HepG2 (cell line): ENCODE results near the gene NTPCR.

Source experiments
- AGO1 ChIP-seq: fragments of 200-400 bp; formaldehyde crosslinking; IDR thresholded peaks from 2 replicates; pipeline ENCODE4 v1.6.1; 2017; ENCODE audit warnings: mild to moderate bottlenecking, low read depth, low read length, moderate library complexity; ENCODE audit not compliant: poor library complexity, severe bottlenecking
- CBX1 ChIP-seq: IDR thresholded peaks from one replicate; pipeline ENCODE4 v1.6.1; 2016; ENCODE audit warnings: antibody characterized with exemption, low read depth
- CEBPB ChIP-seq: IDR thresholded peaks from 2 replicates; pipeline ENCODE4 v1.6.1; 2011; ENCODE audit warnings: low read depth, low read length, improper control_type of control experiment, borderline replicate concordance
- FOSL1 ChIP-seq: sonication (generic); formaldehyde crosslinking; IDR thresholded peaks from 2 replicates; pipeline ENCODE4 v1.9.0; 2021; ENCODE audit warnings: missing genetic modification reagents, borderline replicate concordance
- FOXM1 ChIP-seq: sonication (generic); formaldehyde crosslinking; IDR thresholded peaks from 2 replicates; pipeline ENCODE4 v1.5.0; 2020; ENCODE audit warnings: missing genetic modification reagents
- MXD4 ChIP-seq: IDR thresholded peaks from 2 replicates; pipeline ENCODE4 v1.6.1; 2016; ENCODE audit warnings: mild to moderate bottlenecking, missing biosample characterization, missing genetic modification reagents
- PHF8 ChIP-seq: sonication (generic); formaldehyde crosslinking; IDR thresholded peaks from 2 replicates; pipeline ENCODE4 v1.5.0; 2020; ENCODE audit warnings: missing genetic modification reagents
- SRY ChIP-seq: sonication (generic); formaldehyde crosslinking; IDR thresholded peaks from 2 replicates; pipeline ENCODE4 v1.8.0; 2022; ENCODE audit warnings: mild to moderate bottlenecking, missing genetic modification reagents
- ZBTB49 ChIP-seq: sonication (generic); formaldehyde crosslinking; IDR thresholded peaks from 2 replicates; pipeline ENCODE4 v1.4.0; 2020; ENCODE audit warnings: missing genetic modification reagents, borderline replicate concordance
- ZKSCAN8 ChIP-seq: IDR thresholded peaks from 2 replicates; pipeline ENCODE4 v1.6.1; 2016; ENCODE audit warnings: borderline replicate concordance, missing genetic modification reagents, missing compliant biosample characterization
- ZNF12 ChIP-seq: sonication (generic); formaldehyde crosslinking; IDR thresholded peaks from 2 replicates; pipeline ENCODE4 v1.5.0; 2020; ENCODE audit warnings: missing genetic modification reagents
- ZNF292 ChIP-seq: sonication (generic); formaldehyde crosslinking; IDR thresholded peaks from 2 replicates; pipeline ENCODE4 v1.8.1; 2022; ENCODE audit warnings: mild to moderate bottlenecking, low read depth, missing genetic modification reagents, borderline replicate concordance
- TF ChIP-seq, protein P1 (sequence below): sonication (generic); formaldehyde crosslinking; IDR thresholded peaks from 2 replicates; pipeline ENCODE4 v1.4.0; 2020; ENCODE audit warnings: mild to moderate bottlenecking, missing genetic modification reagents

DNA sequence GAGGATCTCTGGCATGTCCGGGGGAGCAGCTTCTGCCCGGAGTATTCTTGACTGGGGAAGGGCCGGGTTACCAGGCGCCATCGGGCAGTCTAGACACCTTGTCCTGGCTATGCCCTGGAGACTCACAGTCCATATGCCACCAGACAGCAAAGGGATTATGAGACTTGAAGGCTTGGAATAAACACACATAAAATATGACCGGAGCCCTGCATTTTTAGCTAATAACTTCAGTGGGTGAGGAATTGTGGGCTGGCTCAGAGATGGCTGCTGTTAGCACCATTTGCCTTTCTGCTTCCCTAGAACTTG is 15.5 kb downstream of the NTPCR start:
- no peak for TF ChIP-seq ZNF292 (CRISPR knock-in tag)
- no peak for TF ChIP-seq FOXM1 (CRISPR knock-in tag)
- no peak for TF ChIP-seq MXD4 (CRISPR knock-in tag)
- no peak for TF ChIP-seq FOSL1
- no peak for TF ChIP-seq CBX1
- TF ChIP-seq ZNF12 (CRISPR knock-in tag) = no peak
- TF ChIP-seq SRY (CRISPR knock-in tag) = no peak
- no peak for TF ChIP-seq ZKSCAN8
- no peak for TF ChIP-seq PHF8 (CRISPR knock-in tag)
- no peak for TF ChIP-seq CEBPB
- TF ChIP-seq, protein P1, sequence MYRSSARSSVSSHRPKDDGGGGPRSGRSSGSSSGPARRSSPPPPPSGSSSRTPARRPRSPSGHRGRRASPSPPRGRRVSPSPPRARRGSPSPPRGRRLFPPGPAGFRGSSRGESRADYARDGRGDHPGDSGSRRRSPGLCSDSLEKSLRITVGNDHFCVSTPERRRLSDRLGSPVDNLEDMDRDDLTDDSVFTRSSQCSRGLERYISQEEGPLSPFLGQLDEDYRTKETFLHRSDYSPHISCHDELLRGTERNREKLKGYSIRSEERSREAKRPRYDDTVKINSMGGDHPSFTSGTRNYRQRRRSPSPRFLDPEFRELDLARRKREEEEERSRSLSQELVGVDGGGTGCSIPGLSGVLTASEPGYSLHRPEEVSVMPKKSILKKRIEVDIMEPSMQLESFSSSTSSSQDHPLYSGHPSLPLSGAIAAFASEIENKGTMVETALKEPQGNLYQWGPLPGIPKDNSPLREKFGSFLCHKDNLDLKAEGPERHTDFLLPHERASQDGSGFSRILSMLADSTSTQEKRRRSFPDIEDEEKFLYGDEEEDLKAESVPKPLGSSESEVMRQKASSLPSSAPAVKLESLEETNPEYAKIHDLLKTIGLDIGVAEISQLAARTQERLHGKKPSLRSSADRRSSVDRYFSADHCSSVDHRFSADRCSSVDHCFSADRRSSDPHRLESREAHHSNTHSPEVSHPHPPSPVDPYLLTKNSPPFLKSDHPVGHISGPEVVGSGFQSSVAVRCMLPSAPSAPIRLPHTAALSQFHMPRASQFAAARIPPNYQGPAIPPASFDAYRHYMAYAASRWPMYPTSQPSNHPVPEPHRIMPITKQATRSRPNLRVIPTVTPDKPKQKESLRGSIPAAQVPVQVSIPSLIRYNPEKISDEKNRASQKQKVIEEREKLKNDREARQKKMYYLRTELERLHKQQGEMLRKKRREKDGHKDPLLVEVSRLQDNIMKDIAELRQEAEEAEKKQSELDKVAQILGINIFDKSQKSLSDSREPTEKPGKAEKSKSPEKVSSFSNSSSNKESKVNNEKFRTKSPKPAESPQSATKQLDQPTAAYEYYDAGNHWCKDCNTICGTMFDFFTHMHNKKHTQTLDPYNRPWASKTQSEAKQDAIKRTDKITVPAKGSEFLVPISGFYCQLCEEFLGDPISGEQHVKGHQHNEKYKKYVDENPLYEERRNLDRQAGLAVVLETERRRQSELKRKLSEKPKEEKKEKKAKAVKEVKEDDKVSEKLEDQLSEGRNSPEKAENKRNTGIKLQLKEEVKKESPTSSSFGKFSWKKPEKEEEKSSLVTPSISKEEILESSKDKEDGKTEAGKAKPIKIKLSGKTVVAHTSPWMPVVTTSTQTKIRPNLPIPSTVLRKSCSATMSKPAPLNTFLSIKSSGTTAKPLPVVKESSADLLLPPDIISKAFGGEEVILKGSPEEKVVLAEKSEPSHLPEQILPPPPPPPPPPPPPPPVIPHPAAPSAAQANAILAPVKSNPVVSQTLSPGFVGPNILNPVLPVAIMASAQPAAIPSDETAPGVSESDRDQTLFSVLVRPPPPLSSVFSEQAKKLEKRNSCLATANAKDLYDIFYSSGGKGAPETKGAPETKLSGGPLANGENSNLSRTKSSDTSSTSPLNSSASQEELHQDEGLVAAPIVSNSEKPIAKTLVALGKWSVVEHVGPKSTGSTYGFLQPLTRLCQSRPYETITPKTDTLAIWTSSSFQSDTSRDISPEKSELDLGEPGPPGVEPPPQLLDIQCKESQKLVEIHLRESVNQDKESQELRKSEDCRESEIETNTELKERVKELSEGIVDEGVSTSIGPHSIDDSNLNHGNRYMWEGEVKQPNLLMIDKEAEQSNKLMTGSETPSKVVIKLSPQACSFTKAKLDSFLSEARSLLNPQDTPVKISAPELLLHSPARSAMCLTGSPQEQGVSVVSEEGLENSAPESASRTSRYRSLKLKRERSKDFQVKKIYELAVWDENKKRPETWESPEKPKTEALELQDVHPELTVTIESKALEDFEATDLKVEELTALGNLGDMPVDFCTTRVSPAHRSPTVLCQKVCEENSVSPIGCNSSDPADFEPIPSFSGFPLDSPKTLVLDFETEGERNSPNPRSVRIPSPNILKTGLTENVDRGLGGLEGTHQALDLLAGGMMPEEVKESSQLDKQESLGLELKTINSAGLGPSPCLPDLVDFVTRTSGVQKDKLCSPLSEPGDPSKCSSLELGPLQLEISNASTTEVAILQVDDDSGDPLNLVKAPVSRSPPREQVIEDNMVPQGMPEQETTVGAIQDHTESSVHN (CRISPR knock-in tag) = no peak
- TF ChIP-seq AGO1 = no peak
- TF ChIP-seq ZBTB49 = no peak
